HFFc6 (cell line): ENCODE data around the gene ARSI. TPM values are rescaled to one million over a fixed set of nuclear protein-coding genes. Genes with fewer than 3 reads are reported as not detected.
A peak's percentile ranks its signal among the peaks of the same experiment; 100 is the strongest.

Experiments
- DNase-seq: peaks from one replicate; pipeline ENCODE4 v3.0.0-alpha.2; 2018
- H3K27ac Mint-ChIP-seq: 2 replicates; pipeline ENCODE4 v1.8.0; 2020; ENCODE audit warnings: mild to moderate bottlenecking, mixed read lengths
- H3K27me3 Mint-ChIP-seq: 2 replicates; pipeline ENCODE4 v1.8.0; 2021; ENCODE audit warnings: mild to moderate bottlenecking, moderate library complexity, mixed read lengths; ENCODE audit not compliant: insufficient read depth
- H3K36me3 Mint-ChIP-seq: 2 replicates; pipeline ENCODE4 v1.8.0; 2021; ENCODE audit warnings: low read depth, mixed read lengths
- H3K4me1 Mint-ChIP-seq: 2 replicates; pipeline ENCODE4 v1.8.0; 2020; ENCODE audit warnings: low read depth, mixed read lengths
- H3K4me3 Mint-ChIP-seq: 2 replicates; pipeline ENCODE4 v1.8.0; 2020; ENCODE audit warnings: mild to moderate bottlenecking, moderate library complexity, mixed read lengths
- H3K9me3 Mint-ChIP-seq: 2 replicates; pipeline ENCODE4 v1.8.0; 2020; ENCODE audit warnings: mild to moderate bottlenecking, mixed read lengths
- total RNA-seq, 6 experiments: library from RNA; stranded (reverse); fragmentation: NEBNext Ultra II Directional; extraction: Animal tissue kit (Norgen Biotek cat#: 25700); gene quantifications; 2 replicates in 1 of 6; 3 replicates in 5 of 6; pipeline ENCODE4 v1.2.3, GENCODE V29; 2021
- TF ChIP-seq, protein P1 (sequence below): fragments of 200-600 bp; sonication (generic); IDR thresholded peaks from 2 replicates; pipeline ENCODE4 v1.5.0; 2021; ENCODE audit warnings: antibody characterized with exemption, mild to moderate bottlenecking

The ARSI gene
- total RNA-seq, 6 experiments from 2014 or later, result 4.6 to 6.7 (median 4.9) TPM

DNA sequence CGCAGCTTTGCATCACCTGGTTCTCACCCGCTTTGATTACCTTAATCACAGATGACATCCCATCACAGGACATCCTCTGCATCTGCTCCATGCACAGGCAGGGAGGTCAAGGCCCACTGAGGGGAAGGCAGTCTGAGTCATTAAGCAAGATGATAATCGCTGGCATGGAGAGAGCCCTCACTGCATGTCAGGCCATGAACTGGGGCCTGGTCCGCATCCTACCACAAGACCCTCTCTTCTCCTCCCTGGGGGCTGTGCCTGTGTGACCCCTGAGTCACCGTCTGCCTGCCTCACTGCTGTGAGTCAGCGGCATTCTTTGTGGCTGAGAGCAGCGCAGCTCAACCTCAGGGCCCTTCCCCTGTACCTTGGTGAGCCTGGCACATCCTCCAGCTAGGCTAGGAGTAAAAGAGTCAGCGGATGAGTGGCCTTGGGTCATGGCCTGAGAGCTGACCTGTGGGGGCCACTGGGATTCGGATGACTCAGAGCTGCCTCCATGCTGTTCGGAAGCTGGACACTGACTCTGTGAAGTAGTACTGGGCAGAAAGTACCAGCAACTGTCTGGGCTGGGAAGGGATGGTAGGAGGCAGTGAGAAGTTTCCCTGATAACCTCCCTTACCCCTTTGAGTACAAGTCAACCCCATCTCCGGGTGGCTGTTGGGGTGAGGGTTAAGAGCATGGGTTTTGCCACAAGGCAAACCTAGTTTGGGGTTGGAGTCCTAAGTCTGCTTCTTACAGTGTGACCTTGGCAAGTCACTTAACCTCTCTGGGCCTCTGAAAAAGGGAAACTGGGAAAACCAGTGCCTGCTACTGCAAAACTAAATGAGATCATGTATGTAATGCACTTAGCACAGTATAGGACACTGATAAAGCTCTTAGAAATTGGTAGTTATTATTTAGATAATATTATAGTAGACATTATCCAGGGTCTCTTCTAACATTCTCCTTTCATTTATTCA, 14.6 kb upstream of the ARSI start:
- H3K27me3 Mint-ChIP-seq, result peaks cover 5% of the 10 kb centered on the region
- H3K27ac Mint-ChIP-seq, result peak overlapping the region; percentile 97
- H3K4me1 Mint-ChIP-seq, result peaks cover 84% of the 10 kb centered on the region
- no peaks in the 10 kb centered on the region for H3K9me3 Mint-ChIP-seq
- H3K4me3 Mint-ChIP-seq, result peak overlapping the region; percentile 63
- DNase-seq, result peak; percentile 91
- TF ChIP-seq, protein P1, sequence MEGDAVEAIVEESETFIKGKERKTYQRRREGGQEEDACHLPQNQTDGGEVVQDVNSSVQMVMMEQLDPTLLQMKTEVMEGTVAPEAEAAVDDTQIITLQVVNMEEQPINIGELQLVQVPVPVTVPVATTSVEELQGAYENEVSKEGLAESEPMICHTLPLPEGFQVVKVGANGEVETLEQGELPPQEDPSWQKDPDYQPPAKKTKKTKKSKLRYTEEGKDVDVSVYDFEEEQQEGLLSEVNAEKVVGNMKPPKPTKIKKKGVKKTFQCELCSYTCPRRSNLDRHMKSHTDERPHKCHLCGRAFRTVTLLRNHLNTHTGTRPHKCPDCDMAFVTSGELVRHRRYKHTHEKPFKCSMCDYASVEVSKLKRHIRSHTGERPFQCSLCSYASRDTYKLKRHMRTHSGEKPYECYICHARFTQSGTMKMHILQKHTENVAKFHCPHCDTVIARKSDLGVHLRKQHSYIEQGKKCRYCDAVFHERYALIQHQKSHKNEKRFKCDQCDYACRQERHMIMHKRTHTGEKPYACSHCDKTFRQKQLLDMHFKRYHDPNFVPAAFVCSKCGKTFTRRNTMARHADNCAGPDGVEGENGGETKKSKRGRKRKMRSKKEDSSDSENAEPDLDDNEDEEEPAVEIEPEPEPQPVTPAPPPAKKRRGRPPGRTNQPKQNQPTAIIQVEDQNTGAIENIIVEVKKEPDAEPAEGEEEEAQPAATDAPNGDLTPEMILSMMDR, result no peak
- H3K36me3 Mint-ChIP-seq, result no peaks in the 10 kb centered on the region

DNA sequence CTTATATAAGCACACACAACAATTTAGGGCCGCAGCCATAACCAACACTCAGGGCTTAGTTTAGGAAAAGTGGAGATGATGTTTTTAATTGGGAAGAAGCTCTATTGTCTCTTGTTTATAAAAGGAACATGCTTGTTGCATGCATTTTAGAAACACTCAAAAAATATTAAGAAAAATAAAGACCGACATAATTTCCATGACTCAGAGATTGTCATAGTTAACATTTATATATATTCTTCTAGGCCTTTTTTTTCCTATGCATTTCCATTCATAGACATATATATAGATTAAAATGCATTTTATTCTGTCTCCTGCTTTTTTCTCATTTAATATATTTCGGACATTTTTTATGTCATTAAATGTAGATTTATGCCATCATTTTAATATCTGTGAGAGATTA, 13.6 kb upstream of the ARSI start:
- DNase-seq, result no peak
- Mint-ChIP-seq H3K4me3 (no peak overlapping the region), H3K36me3 (no peaks in the 10 kb centered on the region), H3K27me3 (peaks cover 5% of the 10 kb centered on the region), H3K27ac (peak overlapping the region; percentile 97), H3K9me3 (no peaks in the 10 kb centered on the region), H3K4me1 (peaks cover 75% of the 10 kb centered on the region)
- TF ChIP-seq, protein P1, result no peak

DNA sequence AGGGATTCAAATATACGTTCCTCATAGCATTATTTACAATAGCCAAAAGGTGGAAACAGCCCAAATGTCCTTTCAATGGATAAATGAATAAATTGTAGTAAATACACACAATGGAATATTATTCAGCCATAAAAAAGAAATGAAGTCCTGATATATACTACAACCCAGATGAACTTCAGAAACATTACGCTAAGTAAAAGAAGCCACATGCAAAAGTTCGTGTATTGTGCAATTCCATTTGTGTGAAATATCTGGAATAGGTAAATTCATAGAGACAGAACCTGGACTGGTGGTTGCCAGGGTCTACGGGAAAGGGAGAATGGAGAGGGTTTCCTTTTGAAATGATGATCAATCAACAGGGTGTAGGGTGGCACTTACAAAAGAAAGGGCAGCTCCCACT, 12.5 kb upstream of the ARSI start:
- DNase-seq, result no peak
- Mint-ChIP-seq H3K4me1 (peaks cover 78% of the 10 kb centered on the region), H3K4me3 (no peak overlapping the region), H3K36me3 (no peaks in the 10 kb centered on the region), H3K27ac (no peak overlapping the region), H3K27me3 (peaks cover 5% of the 10 kb centered on the region), H3K9me3 (no peaks in the 10 kb centered on the region)
- TF ChIP-seq, protein P1, result no peak

DNA sequence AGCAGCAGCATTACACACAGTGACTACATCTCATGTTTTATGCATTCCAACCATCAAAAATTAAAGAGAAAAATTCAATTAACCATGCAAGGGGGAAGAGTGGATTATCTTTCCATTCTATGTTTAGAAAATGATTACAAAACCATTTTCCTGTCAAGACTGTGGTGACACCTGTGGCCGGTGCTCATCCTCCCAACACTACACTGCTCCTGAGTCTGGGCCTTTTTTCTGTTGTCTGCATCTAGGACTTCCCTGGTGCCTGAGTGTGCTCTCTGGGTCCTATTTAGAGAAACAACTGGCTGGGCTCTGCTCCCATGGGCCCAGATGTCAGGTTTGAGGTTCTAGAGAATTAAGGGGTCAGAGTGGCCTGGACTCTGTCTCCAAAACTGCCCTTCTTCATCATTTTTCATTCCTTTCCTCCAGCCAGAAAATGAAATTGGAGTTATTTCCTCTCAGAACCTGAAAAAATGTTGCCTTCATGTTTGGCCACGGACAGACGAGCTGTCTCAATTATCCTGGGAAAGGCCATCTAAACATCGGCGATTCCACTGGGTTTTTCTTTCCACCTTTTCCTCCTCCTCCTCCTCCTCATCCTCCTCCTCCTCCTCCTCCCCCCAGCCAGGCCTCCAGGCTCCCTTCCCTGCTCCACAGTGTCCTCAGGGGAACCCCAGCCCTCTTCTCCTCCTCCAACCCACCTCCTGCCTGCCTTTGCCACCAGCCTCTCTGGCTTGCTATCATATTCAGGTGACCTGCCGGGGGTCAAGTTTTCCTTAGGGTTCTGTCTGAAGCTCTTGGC, 11.4 kb upstream of the ARSI start:
- DNase-seq, result no peak
- Mint-ChIP-seq H3K9me3 (no peaks in the 10 kb centered on the region), H3K27me3 (peaks cover 2% of the 10 kb centered on the region; the same call in 1 of the 2 replicates), H3K4me1 (peaks cover 77% of the 10 kb centered on the region), H3K27ac (no peak overlapping the region), H3K4me3 (no peak overlapping the region), H3K36me3 (no peaks in the 10 kb centered on the region)
- TF ChIP-seq, protein P1, result no peak

DNA sequence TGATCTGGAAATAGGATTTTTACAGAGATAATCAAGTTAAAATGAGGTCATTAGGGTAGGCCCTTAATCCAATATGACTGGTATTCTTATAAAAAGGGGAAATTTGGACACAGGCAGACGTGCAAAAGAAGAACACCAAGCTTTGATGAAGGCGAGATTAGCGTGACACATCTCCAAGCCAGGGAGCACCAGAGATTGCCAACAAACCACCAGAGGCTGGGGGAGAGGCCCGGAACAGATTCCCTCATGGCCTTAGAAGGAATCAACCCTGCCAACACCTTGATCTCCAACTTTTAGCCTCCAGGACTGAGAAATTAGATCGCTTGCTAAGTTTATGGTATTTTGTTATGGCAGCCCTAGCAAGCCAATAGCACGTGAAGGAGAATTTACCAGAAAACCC, 10.8 kb upstream of the ARSI start:
- no peak overlapping the region for H3K4me3 Mint-ChIP-seq
- H3K9me3 Mint-ChIP-seq, result no peaks in the 10 kb centered on the region
- TF ChIP-seq, protein P1, result no peak
- H3K36me3 Mint-ChIP-seq, result no peaks in the 10 kb centered on the region
- H3K27me3 Mint-ChIP-seq, result peaks cover 2% of the 10 kb centered on the region; the same call in 1 of the 2 replicates
- no peak overlapping the region for H3K27ac Mint-ChIP-seq
- peaks cover 72% of the 10 kb centered on the region for H3K4me1 Mint-ChIP-seq
- DNase-seq, result no peak
